Measurements from ENCODE around the gene WDCP. TPM values are rescaled to one million over a fixed set of nuclear protein-coding genes. Genes with fewer than 3 reads are reported as not detected.

The WDCP gene
- total RNA-seq, 1 donor from 2014 or later = 43.9 TPM

GRCh38 chr2:24077879-24078278, 30.7 kb upstream of the WDCP start:
- Mint-ChIP-seq H3K36me3 (ENCODE audit: low read depth) (peaks cover 9% of the 10 kb centered on the region), H3K27me3 (ENCODE audit: low read depth) (no peaks in the 10 kb centered on the region), H3K4me3 (peak overlapping the region; percentile 97), H3K27ac (ENCODE audit: unreplicated experiment) (no peak overlapping the region), H3K4me1 (peaks cover 34% of the 10 kb centered on the region), H3K9me3 (no peaks in the 10 kb centered on the region)
- TF ChIP-seq CTCF (conservative IDR thresholded peaks at IDR 0.05) = no peak
- no peak for DNase-seq (ENCODE audit: low read depth, low spot score)

GRCh38 chr2:24077535-24077877, 30.3 kb upstream of the WDCP start:
- Mint-ChIP-seq H3K9me3 (no peaks in the 10 kb centered on the region), H3K4me1 (peaks cover 34% of the 10 kb centered on the region), H3K36me3 (ENCODE audit: low read depth) (peaks cover 9% of the 10 kb centered on the region), H3K27ac (ENCODE audit: unreplicated experiment) (no peak overlapping the region), H3K4me3 (peak overlapping the region; percentile 97), H3K27me3 (ENCODE audit: low read depth) (no peaks in the 10 kb centered on the region)
- DNase-seq (ENCODE audit: low read depth, low spot score) = no peak
- no peak for TF ChIP-seq CTCF (conservative IDR thresholded peaks at IDR 0.05)

- Mint-ChIP-seq H3K27me3 (ENCODE audit: low read depth) (no peaks in the 10 kb centered on the region), H3K27ac (ENCODE audit: unreplicated experiment) (no peak overlapping the region), H3K9me3 (no peaks in the 10 kb centered on the region), H3K36me3 (ENCODE audit: low read depth) (peaks cover 6% of the 10 kb centered on the region), H3K4me3 (peak overlapping the region; percentile 97), H3K4me1 (peaks cover 34% of the 10 kb centered on the region)
- DNase-seq (ENCODE audit: low read depth, low spot score) = no peak
- TF ChIP-seq CTCF (conservative IDR thresholded peaks at IDR 0.05) = no peak
Measured at GRCh38 chr2:24076849-24077534, 29.8 kb upstream of the WDCP start.

- Mint-ChIP-seq H3K27ac (ENCODE audit: unreplicated experiment) (peak within 1 kb of the TSS; percentile 97), H3K4me3 (peak within 1 kb of the TSS; percentile 97), H3K4me1 (peaks cover 31% of the 10 kb centered on the region), H3K27me3 (ENCODE audit: low read depth) (no peaks in the 10 kb centered on the region), H3K36me3 (ENCODE audit: low read depth) (peaks cover 6% of the 10 kb centered on the region), H3K9me3 (no peaks in the 10 kb centered on the region)
- peak; percentile 90 for DNase-seq (ENCODE audit: low read depth, low spot score)
- no peak for TF ChIP-seq CTCF (conservative IDR thresholded peaks at IDR 0.05)
Measured at GRCh38 chr2:24075915-24076848, 29.0 kb upstream of the WDCP start, which contains the start of gene SF3B6. Gene SF3B6, minus strand, starts transcription at chr2:24076326. Its CDS starts 97 bp downstream, at chr2:24076229.

GRCh38 chr2:24075259-24075658, 28.1 kb upstream of the WDCP start:
- no peak overlapping the region for H3K27ac Mint-ChIP-seq (ENCODE audit: unreplicated experiment)
- no peak for TF ChIP-seq CTCF (conservative IDR thresholded peaks at IDR 0.05)
- no peaks in the 10 kb centered on the region for H3K27me3 Mint-ChIP-seq (ENCODE audit: low read depth)
- DNase-seq (ENCODE audit: low read depth, low spot score) = no peak
- peak overlapping the region; percentile 97 for H3K4me3 Mint-ChIP-seq
- peaks cover 6% of the 10 kb centered on the region for H3K36me3 Mint-ChIP-seq (ENCODE audit: low read depth)
- no peaks in the 10 kb centered on the region for H3K9me3 Mint-ChIP-seq
- peaks cover 30% of the 10 kb centered on the region for H3K4me1 Mint-ChIP-seq
